GM19395 (cell line): ENCODE measurements around the gene KLHL29.

Experiments
- ATAC-seq: cut with Tn5 transposase; IDR thresholded peaks from one replicate; pipeline ENCODE4 v1.9.1; 2021; ENCODE audit warnings: mild to moderate bottlenecking, moderate library complexity; ENCODE audit not compliant: unreplicated experiment

The KLHL29 gene

DNA sequence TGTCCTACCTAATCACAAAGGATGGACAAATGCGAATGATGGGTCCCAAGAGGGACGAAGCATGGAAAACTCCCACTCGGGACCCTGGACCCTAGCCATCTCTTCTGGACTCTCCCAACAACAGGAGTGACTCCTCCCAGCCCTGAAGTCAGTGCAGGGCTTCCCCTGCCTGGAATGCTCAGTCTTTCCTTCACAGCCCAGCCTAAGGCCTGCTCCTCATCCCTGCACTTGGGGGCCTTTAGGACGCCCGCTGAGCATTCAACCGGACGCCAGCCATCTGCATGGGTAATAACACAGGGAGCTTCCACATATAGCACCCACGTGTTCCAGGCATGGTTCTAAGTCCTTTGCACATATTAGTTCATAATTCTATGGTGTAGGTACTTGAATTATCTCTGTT lies 237.5 kb downstream of the KLHL29 start:
- no peak for ATAC-seq

DNA sequence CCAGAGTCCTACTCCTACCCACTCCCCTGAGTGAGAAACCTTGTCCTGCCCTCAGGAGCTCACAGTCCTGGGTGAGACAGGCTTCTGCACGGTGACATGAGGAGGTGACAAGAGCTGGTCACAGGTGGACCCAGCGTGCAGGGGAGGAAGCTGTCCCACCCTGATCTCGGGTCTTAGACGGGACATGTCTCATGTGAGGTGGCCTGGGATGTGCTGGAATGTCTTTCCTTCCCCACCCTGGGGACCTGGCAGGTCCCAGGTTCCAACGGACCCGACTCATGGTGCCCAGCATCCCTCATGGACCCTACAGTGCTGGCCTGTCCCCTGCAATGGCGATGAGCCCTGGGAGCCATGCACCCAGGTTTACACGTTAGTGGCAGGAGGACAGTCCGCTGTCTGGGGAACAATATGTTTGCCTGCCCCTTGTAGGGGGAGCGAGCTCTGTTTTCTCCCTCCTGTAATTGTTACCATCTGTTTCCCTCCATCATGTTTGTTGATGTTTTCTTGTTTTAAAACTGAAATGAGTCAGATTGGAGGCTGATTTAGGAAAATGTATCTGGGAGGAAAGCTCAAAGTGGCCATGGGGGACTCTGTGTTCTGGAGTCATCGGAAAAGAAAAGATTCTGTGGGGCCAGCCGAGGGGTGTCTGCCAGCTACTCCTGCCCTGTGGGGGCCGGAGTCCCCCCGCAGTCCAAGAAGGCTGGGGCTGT lies 238.1 kb downstream of the KLHL29 start:
- no peak for ATAC-seq

DNA sequence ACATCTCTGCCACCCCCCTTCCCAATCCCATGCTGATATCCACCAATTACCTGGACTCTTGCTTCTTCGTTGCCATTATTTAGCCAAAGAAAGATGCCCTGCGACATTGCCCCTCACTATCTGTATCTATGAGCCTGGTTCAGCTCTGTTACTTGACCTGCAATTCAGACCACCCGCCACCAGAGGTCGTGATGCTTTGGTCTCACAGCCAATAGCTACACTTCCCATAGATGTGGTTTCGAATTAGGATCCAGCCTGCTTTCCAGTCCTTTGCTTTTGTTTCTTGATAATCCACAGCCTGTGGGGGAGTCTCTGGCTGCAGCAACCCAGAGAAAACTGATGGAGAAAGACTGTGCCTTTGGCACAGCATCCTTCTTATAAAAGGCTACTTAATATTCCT lies 239.4 kb downstream of the KLHL29 start:
- no peak for ATAC-seq

GRCh38 chr2:23624915-23625314 lies 239.9 kb downstream of the KLHL29 start:
- no peak for ATAC-seq

DNA sequence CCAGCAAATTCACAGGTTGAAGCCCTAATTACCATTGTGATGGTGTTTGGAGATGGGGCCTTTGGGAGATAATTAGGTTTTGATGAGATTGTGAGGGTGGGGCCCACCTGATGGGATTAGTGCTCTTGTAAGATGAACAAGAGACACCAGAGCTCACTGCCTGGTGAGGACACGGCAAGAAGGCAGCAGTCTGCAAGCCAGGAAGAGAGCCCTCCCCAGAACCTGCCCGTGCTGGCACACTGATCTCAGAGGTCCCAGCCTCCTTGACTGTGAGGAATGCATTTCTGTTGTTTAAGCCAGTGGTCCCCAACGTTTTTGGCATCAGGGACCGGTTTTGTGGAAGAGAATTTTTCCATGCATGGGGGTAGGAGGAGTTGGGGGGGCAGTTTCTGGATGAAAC lies 240.7 kb downstream of the KLHL29 start:
- ATAC-seq = no peak

DNA sequence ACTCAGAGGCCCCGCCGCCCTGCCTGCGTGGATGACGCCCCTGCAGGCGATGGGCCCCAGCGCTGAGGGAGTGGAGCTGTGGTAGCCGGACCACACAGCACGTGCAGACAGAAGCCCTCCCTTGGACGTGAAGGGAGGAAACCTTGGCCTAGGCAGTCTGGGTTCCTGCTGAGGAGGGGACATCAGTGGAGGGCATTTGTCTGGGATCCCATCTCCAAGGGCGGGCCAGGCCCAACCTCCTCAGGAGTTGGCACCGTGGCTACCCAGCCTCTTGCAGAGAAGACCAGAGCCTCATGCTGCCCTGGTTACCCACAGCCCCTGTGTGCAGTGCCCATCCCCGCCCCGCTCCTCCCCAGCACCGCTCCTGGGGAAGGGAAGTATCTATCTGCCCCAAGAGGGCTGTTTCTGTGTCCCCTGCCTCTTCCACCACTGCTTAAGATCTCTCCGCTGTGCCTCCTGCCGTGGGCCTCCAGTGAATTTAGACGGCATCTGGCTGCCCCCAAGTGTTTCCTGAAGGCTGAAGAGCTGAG lies 241.8 kb downstream of the KLHL29 start:
- ATAC-seq = no peak

GRCh38 chr2:23627236-23628009 lies 242.4 kb downstream of the KLHL29 start:
- ATAC-seq = no peak

DNA sequence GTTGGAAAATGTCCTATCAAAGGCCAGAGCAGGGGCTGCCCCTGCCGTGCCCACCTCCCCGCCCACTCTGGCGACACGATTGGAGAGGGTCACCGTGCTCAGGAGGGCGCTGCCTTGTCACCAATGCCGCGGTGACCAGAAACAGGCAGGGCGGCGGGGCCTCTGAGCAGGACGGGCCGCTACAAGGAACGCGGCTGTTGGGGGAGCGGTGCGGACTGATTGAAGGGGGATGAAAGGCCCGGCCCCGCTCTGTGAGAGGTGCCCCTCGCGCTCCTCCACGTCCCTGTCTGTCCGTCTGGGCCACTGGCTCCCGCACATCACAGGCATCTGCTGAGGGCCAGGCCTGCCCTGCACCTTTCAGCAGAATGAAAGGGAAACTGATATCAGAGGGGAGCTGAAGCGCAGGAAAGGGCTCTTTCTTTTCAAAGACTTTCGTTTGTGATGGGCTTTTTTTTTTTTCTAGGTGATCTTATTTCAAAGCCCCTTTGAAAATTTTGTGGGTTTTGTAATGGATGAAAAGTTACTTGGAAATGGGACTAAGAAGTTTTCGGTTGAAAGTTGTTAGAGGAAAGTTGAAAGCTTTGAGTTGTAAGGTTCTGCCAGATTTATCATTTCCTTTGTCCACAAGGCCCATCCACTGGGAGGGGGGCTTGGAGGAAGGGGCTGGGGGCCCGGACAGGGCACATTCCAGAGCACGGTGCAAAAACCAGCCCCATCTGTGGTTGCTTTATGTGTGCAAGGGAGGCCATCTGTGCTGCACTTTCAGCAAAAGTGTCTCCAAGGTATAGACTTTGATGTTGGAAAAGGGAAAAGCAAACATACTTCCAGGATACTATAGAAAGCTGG lies 244.2 kb downstream of the KLHL29 start:
- ATAC-seq = no peak

- ATAC-seq = no peak
These were observed 244.9 kb downstream of the KLHL29 start for GRCh38 chr2:23629772-23630480.

GRCh38 chr2:23630961-23631360 lies 246.0 kb downstream of the KLHL29 start:
- ATAC-seq = no peak

DNA sequence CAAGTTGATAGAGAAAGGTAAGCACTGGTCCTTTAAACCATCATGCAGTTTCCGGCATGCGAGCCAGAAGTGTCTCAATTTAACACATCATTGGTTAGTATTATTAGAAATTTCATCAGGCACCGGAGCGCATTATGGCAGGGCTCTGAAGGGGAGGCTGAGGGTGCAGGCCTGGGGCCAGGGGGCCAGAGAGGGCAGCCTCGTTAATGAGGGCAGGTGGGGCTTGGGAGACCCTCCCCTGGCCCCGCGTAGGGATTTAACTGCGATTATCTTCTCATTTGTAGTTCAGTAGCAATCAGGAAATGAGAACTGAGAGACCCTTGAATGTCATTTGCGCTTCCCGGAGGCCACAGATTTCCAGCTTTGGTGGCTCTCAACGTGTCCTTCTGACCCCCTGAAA lies 246.4 kb downstream of the KLHL29 start:
- ATAC-seq = no peak

DNA sequence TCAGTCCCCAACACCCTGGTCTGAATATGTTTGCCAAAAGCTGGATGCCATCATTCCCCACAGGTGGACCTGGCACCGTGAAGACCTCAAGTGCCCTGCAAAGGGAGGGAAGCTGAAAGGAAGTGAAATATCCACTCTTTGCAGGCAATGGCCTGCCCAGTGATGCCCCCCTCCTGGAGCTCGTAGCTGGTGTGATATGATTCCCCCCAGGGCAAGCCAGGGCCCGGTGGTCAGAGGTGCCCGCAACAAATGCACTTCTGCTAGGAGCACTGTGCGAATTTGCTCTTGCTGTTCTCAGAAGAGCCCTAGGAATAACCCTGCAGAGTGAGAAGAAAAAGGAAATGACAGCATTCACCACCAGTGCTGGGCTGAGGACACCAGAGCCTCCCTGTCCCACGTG lies 247.4 kb downstream of the KLHL29 start:
- no peak for ATAC-seq

GRCh38 chr2:23632831-23633395 lies 247.9 kb downstream of the KLHL29 start:
- no peak for ATAC-seq

DNA sequence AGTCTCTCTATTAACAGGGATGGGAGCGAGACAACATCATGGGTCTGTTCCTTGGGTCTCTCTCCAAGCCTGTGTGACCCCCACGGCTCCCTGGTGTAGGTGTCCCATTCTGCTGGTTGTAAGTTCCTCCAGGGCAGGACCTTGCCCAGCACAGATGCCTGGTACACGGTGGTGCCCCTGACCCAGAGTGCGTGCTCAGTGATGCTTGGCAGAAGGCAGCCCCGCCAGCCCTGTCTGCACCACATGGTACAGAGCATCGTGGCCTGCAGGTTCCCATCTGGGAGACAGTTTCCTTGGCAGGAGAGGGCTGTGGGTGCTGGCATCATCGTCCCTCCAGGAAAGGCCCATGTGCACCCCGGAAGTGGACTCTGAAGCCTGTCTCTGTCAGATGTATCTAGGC lies 249.0 kb downstream of the KLHL29 start:
- ATAC-seq = no peak

GRCh38 chr2:23635442-23636340 lies 250.7 kb downstream of the KLHL29 start:
- no peak for ATAC-seq

GRCh38 chr2:23636426-23636825 lies 251.4 kb downstream of the KLHL29 start:
- no peak for ATAC-seq

DNA sequence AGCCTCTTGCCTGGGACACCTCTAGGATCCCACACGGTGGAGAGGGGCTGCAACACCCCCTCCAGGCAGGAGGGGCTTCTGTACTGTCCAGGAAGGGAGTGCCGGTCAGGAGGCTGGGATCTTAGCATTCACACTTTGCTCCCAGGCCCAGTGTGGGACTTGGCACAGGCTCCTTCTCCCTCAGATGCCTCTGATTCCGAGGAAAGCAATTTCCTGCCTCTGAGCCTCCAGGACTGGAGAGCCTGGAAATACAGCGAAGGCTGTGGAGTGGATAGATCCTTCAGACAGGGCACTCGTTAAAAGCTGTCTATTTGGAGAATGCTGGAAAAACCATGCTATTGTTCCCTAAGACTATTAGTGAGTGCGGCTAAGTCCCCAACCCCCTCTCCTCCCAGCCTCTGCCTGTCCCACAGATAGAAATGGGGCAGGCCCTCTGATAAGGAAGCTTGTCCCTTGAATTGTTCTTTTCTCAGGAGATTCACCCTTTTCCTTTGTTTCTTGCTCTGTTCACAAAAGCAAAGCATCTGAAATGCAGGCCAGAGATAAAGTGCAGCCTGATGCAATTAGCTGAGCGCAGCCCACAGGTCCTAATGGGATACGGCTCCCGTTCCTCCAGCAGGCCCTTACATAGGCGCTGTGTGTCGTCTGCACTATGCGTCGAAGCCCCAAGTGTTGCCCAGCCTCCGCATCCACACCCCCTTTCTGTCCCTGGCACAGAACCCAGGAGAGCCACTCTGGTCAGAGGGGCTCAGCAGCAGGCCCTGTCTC lies 252.2 kb downstream of the KLHL29 start:
- no peak for ATAC-seq

- no peak for ATAC-seq
These were observed 254.5 kb downstream of the KLHL29 start for GRCh38 chr2:23639406-23639982.
